AG09309 (cell line): Measurements from ENCODE around the gene RPL18A.
"Not testable (repeated sequence)": the region's sequence is repeated elsewhere in the genome, so short reads cannot be mapped to it uniquely, and the experiment has no call there.

Source experiments
- DNase-seq: peaks from one replicate; pipeline ENCODE4 v3.0.0-alpha.2; 2010; ENCODE audit warnings: low read depth
- H3K4me3 ChIP-seq: 2 replicates; pipeline ENCODE4 v1.5.1; 2011; ENCODE audit warnings: mild to moderate bottlenecking, low read depth, low read length, moderate library complexity; ENCODE audit not compliant: control insufficient read depth
- CTCF ChIP-seq: IDR thresholded peaks from 2 replicates; pipeline ENCODE4 v1.5.1; 2011; ENCODE audit warnings: mild to moderate bottlenecking, low read depth, low read length, inconsistent platforms; ENCODE audit not compliant: insufficient read depth, control insufficient read depth; ENCODE audit errors: missing control alignments

The RPL18A gene

GRCh38 chr19:17877696-17878095, 18.0 kb downstream of the RPL18A start:
- no peak for DNase-seq
- TF ChIP-seq CTCF: no peak
- no peak overlapping the region for H3K4me3 ChIP-seq

GRCh38 chr19:17879466-17879865, 19.8 kb downstream of the RPL18A start:
- DNase-seq: no peak
- TF ChIP-seq CTCF: no peak
- no peak overlapping the region for H3K4me3 ChIP-seq

GRCh38 chr19:17881701-17882100, 22.0 kb downstream of the RPL18A start:
- DNase-seq: no peak
- H3K4me3 ChIP-seq: no peak overlapping the region
- no peak for TF ChIP-seq CTCF

- no peak for TF ChIP-seq CTCF
- DNase-seq: no peak
- H3K4me3 ChIP-seq: no peak overlapping the region
Observed at GRCh38 chr19:17883627-17884410, 24.1 kb downstream of the RPL18A start.

- TF ChIP-seq CTCF: no peak
- no peak for DNase-seq
- H3K4me3 ChIP-seq: no peak overlapping the region
Observed at GRCh38 chr19:17886515-17886914, 26.8 kb downstream of the RPL18A start.

- DNase-seq, H3K4me3 ChIP-seq: not testable (repeated sequence)
Observed at GRCh38 chr19:17887221-17887620, 27.5 kb downstream of the RPL18A start.

GRCh38 chr19:17888260-17888659, 28.6 kb downstream of the RPL18A start:
- H3K4me3 ChIP-seq: no peak overlapping the region
- no peak for TF ChIP-seq CTCF
- no peak for DNase-seq
